Heart right ventricle (tissue), 16 donors: ENCODE data around the gene ERCC6L2. TPM values are rescaled to one million over a fixed set of nuclear protein-coding genes. Genes with fewer than 3 reads are reported as not detected.
A peak's percentile ranks its signal among the peaks of the same experiment; 100 is the strongest.

Source experiments
- ATAC-seq, 8 donors: fragments of 200-7000 bp; cut with Tn5 transposase; one replicate each; pipeline ENCODE4 v1.9.1; 2020; ENCODE audit warnings: mild to moderate bottlenecking in 8 of 8, moderate library complexity in 8 of 8, moderate number of reproducible peaks in 1 of 8
- DNase-seq, 2 donors: peaks; one replicate each; pipeline ENCODE4 v3.0.0-alpha.2; 2020
- H3K27ac ChIP-seq, 10 donors: fragments of 200-600 bp; sonication (generic) in 2 of 10; one replicate each; pipeline versions ENCODE4 v1.5.0 to v1.8.0; 2020 to 2022; ENCODE audit warnings: mild to moderate bottlenecking in 3 of 10
- H3K27me3 ChIP-seq, 7 donors: fragments of 200-600 bp; one replicate each; pipeline ENCODE4 v1.8.0; 2021 to 2022; ENCODE audit warnings: mild to moderate bottlenecking in 2 of 7
- H3K36me3 ChIP-seq, 9 donors: fragments of 200-600 bp; sonication (generic) in 1 of 9; one replicate each; pipeline versions ENCODE4 v1.5.0 to v1.8.0; 2020 to 2022; ENCODE audit warnings: mild to moderate bottlenecking in 2 of 9
- H3K4me1 ChIP-seq, 9 donors: fragments of 200-600 bp; sonication (generic) in 1 of 9; one replicate each; pipeline versions ENCODE4 v1.5.0 to v1.8.0; 2020 to 2022; ENCODE audit warnings: mild to moderate bottlenecking in 4 of 9
- H3K4me3 ChIP-seq, 10 donors: fragments of 200-600 bp; sonication (generic) in 2 of 10; one replicate each; pipeline versions ENCODE4 v1.5.0 to v1.8.0; 2020 to 2022; ENCODE audit warnings: mild to moderate bottlenecking in 7 of 10, moderate library complexity in 2 of 10
- H3K9me3 ChIP-seq, 11 donors: fragments of 200-600 bp in 10 of 11; sonication (generic) in 2 of 11; one replicate each; pipeline versions ENCODE4 v1.5.0 to v1.8.0; 2013 to 2022; ENCODE audit warnings: mild to moderate bottlenecking in 2 of 11, control low read depth in 1 of 11, moderate library complexity in 1 of 11
- WGBS, 2 donors: extraction: QIAGEN DNeasy Blood & Tissue Kit; methylation state at CpG; one replicate each; pipeline ENCODE4 v1.1.7; 2013; ENCODE audit warnings: inconsistent platforms in 1 of 2; 5-methylcytosine and 5-hydroxymethylcytosine counted together
- intact Hi-C, 10 donors: fragments of 100-400 bp; cut with DNase I; formaldehyde crosslinking; loops; one replicate each; pipeline versions ENCODE4 v1.11.1 to v1.14.2; 2022
- polyA plus RNA-seq, 2 donors: library from polyadenylated mRNA; stranded (reverse); fragments of 200-250 nt; gene quantifications; one replicate each; pipeline ENCODE4 v1.2.3, GENCODE V29; 2013
- total RNA-seq, 10 donors: library from RNA; stranded (reverse); fragmentation: NEBNext Ultra II Directional in 3 of 10; extraction: Animal tissue kit (Norgen Biotek cat#: 25700) in 3 of 10; gene quantifications; one replicate each; pipeline versions ENCODE4 v1.2.1 to v1.2.4, GENCODE V29; 2021 to 2023
- TF ChIP-seq, protein P1 (sequence below), 9 donors: fragments of 200-600 bp; sonication (generic) in 2 of 9; IDR thresholded peaks; one replicate each; pipeline versions ENCODE4 v1.5.0 to v1.8.0; 2021 to 2022; ENCODE audit warnings: antibody characterized with exemption in 9 of 9, mild to moderate bottlenecking in 5 of 9, moderate library complexity in 1 of 9
- donor health status: Arrhythmogenic right ventricular cardiomyopathy.
- donor health status: ischemic (EF 13 %, LVEDD 7.1; RV severe dilation, severe dysfunction).
- donor health status: healthy with polysubstance abuse.
- donor health status: DM: no; HTN: yes; CAD: no.
- donor health status: DM: no; HTN: no; CAD: no.
- donor health status: ischemic (EF 25% LVEDD 6.9; RV normal size, moderate dysfunction).
- donor health status: ischemic (EF 25% LVEDD 5.7; RV mildly dilated, moderate dysfunction).
- donor health status: healthy.
- donor health status: DM: yes; HTN: yes; CAD: no.
- donor health status: Ischemic cardiomyopathy.
- donor health status: ischemic (EF 35%, LVEDD 5.7; RV mildly dilated, moderate dysfunction).
- donor health status: nonischemic (EF 11% LVEDD 7.7; RV severe dilation, severe dysfunction).
- donor health status: DM: yes; HTN: yes; CAD: no.
- donor health status: PGD.
- donor health status: ischemic (EF 29% LVEDD 5.4; RV normal size, mild dysfunction).
- donor health status: nonischemic (EF 23%, LVEDD 6.1; RV moderate dilation, normal function).

The ERCC6L2 gene
- total and polyA plus RNA-seq, 12 donors: 4.6 to 37.5 (median 26.4) TPM

DNA sequence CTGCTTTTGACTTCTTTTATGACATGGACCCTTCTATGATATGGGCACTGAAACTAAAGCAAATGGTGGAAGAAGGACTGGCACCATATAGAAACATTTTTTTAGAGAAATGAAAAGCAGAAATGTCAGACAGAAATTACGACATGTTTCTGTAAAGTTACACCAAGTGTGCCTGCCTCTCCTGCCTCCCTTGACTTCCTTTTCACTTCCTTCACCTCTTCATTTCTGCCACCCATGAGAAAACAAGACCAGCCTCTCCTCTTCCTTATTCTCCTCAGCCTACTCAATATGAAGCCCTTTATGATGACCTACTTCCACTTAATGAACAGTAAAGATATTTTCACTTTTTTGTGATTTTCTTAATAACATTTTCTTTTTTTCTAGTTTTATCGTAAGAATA, 44.5 kb downstream of the ERCC6L2 start:
- intact Hi-C loops: no loop called here
- H3K4me3 ChIP-seq: no peak overlapping the region
- no peaks in the 10 kb centered on the region for H3K27me3 ChIP-seq
- H3K4me1 ChIP-seq: peaks cover 0 to 10% (median 0%) of the 10 kb centered on the region in 9 donors
- H3K36me3 ChIP-seq: peaks cover 0 to 100% (median 37%) of the 10 kb centered on the region in 9 donors
- no peak for DNase-seq
- TF ChIP-seq, protein P1, sequence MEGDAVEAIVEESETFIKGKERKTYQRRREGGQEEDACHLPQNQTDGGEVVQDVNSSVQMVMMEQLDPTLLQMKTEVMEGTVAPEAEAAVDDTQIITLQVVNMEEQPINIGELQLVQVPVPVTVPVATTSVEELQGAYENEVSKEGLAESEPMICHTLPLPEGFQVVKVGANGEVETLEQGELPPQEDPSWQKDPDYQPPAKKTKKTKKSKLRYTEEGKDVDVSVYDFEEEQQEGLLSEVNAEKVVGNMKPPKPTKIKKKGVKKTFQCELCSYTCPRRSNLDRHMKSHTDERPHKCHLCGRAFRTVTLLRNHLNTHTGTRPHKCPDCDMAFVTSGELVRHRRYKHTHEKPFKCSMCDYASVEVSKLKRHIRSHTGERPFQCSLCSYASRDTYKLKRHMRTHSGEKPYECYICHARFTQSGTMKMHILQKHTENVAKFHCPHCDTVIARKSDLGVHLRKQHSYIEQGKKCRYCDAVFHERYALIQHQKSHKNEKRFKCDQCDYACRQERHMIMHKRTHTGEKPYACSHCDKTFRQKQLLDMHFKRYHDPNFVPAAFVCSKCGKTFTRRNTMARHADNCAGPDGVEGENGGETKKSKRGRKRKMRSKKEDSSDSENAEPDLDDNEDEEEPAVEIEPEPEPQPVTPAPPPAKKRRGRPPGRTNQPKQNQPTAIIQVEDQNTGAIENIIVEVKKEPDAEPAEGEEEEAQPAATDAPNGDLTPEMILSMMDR (IDR thresholded peaks at IDR 0.05): no peak
- ATAC-seq: no peak
- 95 to 96% methylated on average over 2 of the region's 2 CpGs for WGBS, 2 donors
- peak overlapping the region in 1 of 10 donors; percentile 44 for H3K27ac ChIP-seq
- H3K9me3 ChIP-seq: no peaks in the 10 kb centered on the region

DNA sequence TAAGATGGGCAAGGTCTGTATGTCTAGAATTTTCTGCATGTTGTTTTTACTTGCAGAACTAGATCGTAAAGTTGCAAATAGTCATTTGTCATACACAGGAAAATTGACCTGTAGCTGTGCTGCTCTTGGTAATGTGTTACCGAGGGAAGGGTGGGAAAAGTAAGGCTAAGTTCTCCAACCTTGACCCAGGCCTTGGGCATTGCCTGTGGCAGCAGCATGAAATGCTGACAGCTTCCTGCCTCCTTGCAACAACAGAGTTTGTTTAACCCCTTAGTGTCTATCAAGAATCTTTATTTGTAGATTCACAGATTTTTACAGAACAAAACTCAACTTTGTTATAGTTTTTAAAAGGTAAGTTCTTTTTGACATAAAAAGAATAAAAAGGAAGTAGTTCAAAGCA, 48.3 kb downstream of the ERCC6L2 start:
- intact Hi-C loops: no loop called here
- H3K27me3 ChIP-seq: no peaks in the 10 kb centered on the region
- TF ChIP-seq, protein P1 (IDR thresholded peaks at IDR 0.05): no peak
- no peak overlapping the region for H3K4me3 ChIP-seq
- no peak overlapping the region for H3K27ac ChIP-seq
- no peaks in the 10 kb centered on the region for H3K9me3 ChIP-seq
- 74 to 78% methylated on average over 2 of the region's 2 CpGs for WGBS, 2 donors
- H3K36me3 ChIP-seq: peaks cover 0 to 95% (median 29%) of the 10 kb centered on the region in 9 donors
- no peak for DNase-seq
- ATAC-seq: no peak
- peaks cover 0 to 10% (median 0%) of the 10 kb centered on the region in 9 donors for H3K4me1 ChIP-seq

DNA sequence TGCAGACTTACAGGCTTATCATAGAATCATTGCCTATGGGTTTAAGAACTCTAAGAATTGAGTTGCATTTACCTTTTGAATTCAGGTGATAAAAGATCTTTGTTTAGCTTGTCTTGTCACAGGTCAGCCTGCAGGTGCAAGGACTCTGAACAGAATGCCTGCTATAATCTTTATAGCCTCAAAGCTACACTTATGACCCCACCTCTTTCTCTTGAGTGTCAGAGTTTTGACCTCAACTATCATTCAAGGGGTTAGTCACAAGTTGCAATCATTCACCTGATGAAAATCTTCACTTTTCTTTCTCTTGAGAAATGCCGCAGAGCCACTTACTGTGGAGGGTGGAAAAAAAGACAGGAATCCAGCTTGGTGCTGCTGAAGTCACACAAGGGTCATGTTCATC, 49.5 kb downstream of the ERCC6L2 start:
- 100% methylated on average over 1 of the region's 1 CpG for WGBS, 2 donors
- Histone ChIP-seq H3K4me1 (peaks cover 0 to 3% (median 0%) of the 10 kb centered on the region in 9 donors), H3K27ac (no peak overlapping the region), H3K27me3 (no peaks in the 10 kb centered on the region), H3K9me3 (no peaks in the 10 kb centered on the region), H3K4me3 (no peak overlapping the region), H3K36me3 (peaks cover 0 to 95% (median 34%) of the 10 kb centered on the region in 9 donors)
- ATAC-seq (no peak), DNase-seq (no peak)
- TF ChIP-seq, protein P1 (IDR thresholded peaks at IDR 0.05): no peak
- intact Hi-C loops: no loop called here

DNA sequence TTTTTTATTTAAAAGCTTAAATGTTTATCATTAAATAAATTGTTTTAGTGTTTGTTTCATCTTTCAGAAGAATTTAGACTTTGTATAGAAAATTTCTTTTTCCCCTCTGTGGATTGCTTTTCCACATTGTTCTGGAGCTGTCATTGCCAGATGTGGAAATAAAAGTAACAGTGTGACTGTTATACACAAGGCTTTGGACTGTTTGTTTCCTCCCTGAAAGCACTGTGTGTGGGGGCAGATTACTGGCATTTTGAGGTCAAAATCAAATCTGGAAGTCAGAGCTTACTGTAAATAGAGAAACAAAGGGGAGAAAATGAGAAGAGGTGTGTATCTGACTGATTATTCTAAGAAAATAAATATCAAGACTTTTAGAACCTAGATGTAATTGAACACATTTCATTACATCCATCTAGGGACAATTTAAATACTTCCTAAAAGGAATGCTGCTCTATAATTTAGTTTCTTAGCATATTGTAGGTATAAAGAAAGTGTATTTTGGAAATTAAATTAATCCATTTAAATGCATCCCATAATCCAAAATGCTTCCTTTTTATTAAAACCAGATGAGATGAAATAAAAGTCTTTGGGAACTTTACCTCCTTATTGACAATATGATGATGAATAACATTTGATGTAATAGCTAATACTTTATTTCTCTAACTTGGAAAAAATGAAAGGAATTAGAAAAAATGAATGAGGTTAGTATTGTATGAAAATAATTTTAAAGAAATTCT, 51.9 kb downstream of the ERCC6L2 start:
- intact Hi-C loops: no loop called here
- TF ChIP-seq, protein P1 (IDR thresholded peaks at IDR 0.05): no peak
- Histone ChIP-seq H3K9me3 (no peaks in the 10 kb centered on the region), H3K36me3 (peaks cover 0 to 95% (median 46%) of the 10 kb centered on the region in 9 donors), H3K27ac (no peak overlapping the region), H3K4me1 (no peaks in the 10 kb centered on the region), H3K27me3 (no peaks in the 10 kb centered on the region), H3K4me3 (no peak overlapping the region)
- DNase-seq: no peak
- ATAC-seq: no peak
